Measurements from ENCODE around the gene PLXDC1.

- no peak for TF ChIP-seq EZH2 (IDR thresholded peaks at IDR 0.05)
- TF ChIP-seq CTCF (IDR thresholded peaks at IDR 0.05): no peak
- TF ChIP-seq EZH2phosphoT487 (IDR thresholded peaks at IDR 0.05): no peak
These were observed 86.6 kb downstream of the PLXDC1 start for GRCh38 chr17:39064819-39065218.

Data from neural progenitor cell (in vitro differentiated cells).